ENCODE data around the gene PC. TPM values are rescaled to one million over a fixed set of nuclear protein-coding genes. Genes with fewer than 3 reads are reported as not detected.

Gene PC
- total and polyA plus RNA-seq, 2 experiments from 2014 or later: 47.4 to 78.1 TPM

DNA sequence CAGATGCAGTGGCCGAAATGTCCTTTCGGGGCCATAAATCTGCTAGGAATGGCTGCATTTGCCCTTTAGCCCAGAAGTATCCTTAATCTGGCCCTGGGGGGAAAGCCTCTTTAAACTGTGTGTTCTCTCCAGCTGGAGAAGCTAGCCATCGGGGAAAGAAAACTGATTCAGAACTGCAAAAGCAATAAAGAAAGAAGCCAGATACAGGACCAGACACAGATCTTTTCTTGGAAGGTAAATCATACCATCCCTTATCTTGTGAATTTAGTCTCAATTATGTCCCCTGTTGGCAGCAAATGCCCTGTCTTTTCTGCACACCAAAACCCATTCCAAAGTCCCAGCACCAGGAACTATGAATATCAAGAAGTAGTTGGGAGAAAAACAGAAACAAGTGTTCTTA lies 25.6 kb downstream of the PC start:
- no peaks in the 10 kb centered on the region for H3K27me3 ChIP-seq
- H3K79me2 ChIP-seq: no peaks in the 10 kb centered on the region
- 69% methylated on average over 3 of the region's 3 CpGs for WGBS (ENCODE audit: low lambda C conversion rate, missing lambda C conversion rate)
- no peaks in the 10 kb centered on the region for H3K9me3 ChIP-seq (ENCODE audit: low read depth)
- TF ChIP-seq EZH2 (IDR thresholded peaks at IDR 0.05; ENCODE audit: borderline replicate concordance) (no peak), EZH2phosphoT487 (IDR thresholded peaks at IDR 0.05; ENCODE audit: low read depth, severe bottlenecking, unreplicated experiment) (no peak)
- TF ChIP-seq, protein P1, sequence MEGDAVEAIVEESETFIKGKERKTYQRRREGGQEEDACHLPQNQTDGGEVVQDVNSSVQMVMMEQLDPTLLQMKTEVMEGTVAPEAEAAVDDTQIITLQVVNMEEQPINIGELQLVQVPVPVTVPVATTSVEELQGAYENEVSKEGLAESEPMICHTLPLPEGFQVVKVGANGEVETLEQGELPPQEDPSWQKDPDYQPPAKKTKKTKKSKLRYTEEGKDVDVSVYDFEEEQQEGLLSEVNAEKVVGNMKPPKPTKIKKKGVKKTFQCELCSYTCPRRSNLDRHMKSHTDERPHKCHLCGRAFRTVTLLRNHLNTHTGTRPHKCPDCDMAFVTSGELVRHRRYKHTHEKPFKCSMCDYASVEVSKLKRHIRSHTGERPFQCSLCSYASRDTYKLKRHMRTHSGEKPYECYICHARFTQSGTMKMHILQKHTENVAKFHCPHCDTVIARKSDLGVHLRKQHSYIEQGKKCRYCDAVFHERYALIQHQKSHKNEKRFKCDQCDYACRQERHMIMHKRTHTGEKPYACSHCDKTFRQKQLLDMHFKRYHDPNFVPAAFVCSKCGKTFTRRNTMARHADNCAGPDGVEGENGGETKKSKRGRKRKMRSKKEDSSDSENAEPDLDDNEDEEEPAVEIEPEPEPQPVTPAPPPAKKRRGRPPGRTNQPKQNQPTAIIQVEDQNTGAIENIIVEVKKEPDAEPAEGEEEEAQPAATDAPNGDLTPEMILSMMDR (IDR thresholded peaks at IDR 0.05; ENCODE audit: poor library complexity): no peak
- H3K36me3 ChIP-seq (replicated peaks; ENCODE audit: insufficient read depth, low read depth): no peaks in the 10 kb centered on the region
- H3K4me1 ChIP-seq (ENCODE audit: insufficient read depth): peaks cover 7% of the 10 kb centered on the region
- no peak overlapping the region for H3K4me2 ChIP-seq
- no peak for DNase-seq (ENCODE audit: low spot score)
- H4K20me1 ChIP-seq (ENCODE audit: insufficient read depth, poor library complexity, severe bottlenecking): no peaks in the 10 kb centered on the region
- H3K27ac ChIP-seq: no peak overlapping the region
- H2AFZ ChIP-seq: no peak overlapping the region
- no peak overlapping the region for H3K4me3 ChIP-seq
- no peaks in the 10 kb centered on the region for H3K9me2 ChIP-seq (replicated peaks; ENCODE audit: insufficient read depth)

DNA sequence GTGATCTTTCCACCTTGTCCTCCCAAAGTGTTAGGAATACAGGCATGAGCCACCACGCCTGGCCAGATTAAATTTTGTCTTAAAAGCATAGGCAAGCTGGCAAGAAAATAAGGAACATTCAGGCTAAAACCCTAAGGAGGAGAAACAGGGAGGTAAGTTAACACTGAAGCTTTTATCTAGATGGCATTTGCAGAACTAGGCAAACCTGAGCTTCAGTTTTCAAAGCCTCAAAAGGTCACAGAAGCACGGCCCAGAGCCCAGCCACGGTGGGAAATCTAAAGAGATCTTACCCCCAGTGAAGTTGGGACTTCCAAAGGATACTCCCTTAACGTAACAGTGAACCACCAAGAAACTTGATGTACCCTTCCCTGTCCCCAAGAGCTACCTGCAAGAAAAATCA lies 28.4 kb downstream of the PC start:
- H3K27ac ChIP-seq: no peak overlapping the region
- DNase-seq (ENCODE audit: low spot score): no peak

DNA sequence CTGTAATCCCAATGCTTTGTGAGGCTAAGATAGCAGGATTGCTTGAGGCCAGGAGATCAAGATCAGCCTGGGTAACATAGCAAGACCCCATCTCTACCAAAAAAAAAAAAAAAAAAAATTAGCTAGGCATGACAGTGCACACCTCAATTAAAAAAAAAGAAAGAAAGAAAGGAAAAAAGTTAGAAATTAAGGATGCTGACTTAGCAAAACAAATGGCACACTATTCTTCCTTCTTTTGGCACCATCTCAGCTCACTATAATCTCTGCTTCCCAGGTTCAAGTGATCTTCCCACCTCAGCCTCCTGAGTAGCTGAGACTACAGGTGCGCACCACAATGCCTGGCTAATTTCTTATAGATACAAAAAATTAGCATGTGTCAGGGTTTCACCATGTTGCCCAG lies 33.9 kb downstream of the PC start:
- H3K4me2 ChIP-seq: no peak overlapping the region

More for the DNA sequence above, 28.4 kb downstream of the PC start:
- H3K9me2 ChIP-seq (replicated peaks; ENCODE audit: insufficient read depth): no peaks in the 10 kb centered on the region
- no peak overlapping the region for H2AFZ ChIP-seq
- H4K20me1 ChIP-seq (ENCODE audit: insufficient read depth, poor library complexity, severe bottlenecking): no peaks in the 10 kb centered on the region
- no peaks in the 10 kb centered on the region for H3K36me3 ChIP-seq (replicated peaks; ENCODE audit: insufficient read depth, low read depth)
- no peaks in the 10 kb centered on the region for H3K27me3 ChIP-seq
- peaks cover 3% of the 10 kb centered on the region for H3K4me1 ChIP-seq (ENCODE audit: insufficient read depth)
- no peaks in the 10 kb centered on the region for H3K9me3 ChIP-seq (ENCODE audit: low read depth)
- TF ChIP-seq EZH2 (IDR thresholded peaks at IDR 0.05; ENCODE audit: borderline replicate concordance): no peak
- TF ChIP-seq EZH2phosphoT487 (IDR thresholded peaks at IDR 0.05; ENCODE audit: low read depth, severe bottlenecking, unreplicated experiment): no peak
- TF ChIP-seq, protein P1 (IDR thresholded peaks at IDR 0.05; ENCODE audit: poor library complexity): no peak
- H3K79me2 ChIP-seq: no peaks in the 10 kb centered on the region
- H3K4me3 ChIP-seq: no peak overlapping the region
- 46% methylated on average over 4 of the region's 4 CpGs for WGBS (ENCODE audit: low lambda C conversion rate, missing lambda C conversion rate)
- H3K4me2 ChIP-seq: no peak overlapping the region

More for the DNA sequence above, 33.9 kb downstream of the PC start:
- WGBS (ENCODE audit: low lambda C conversion rate, missing lambda C conversion rate): 100% methylated on average over 1 of the region's 1 CpG
- Histone ChIP-seq H2AFZ (no peak overlapping the region), H3K79me2 (no peaks in the 10 kb centered on the region), H3K4me1 (ENCODE audit: insufficient read depth) (no peaks in the 10 kb centered on the region), H3K9me3 (ENCODE audit: low read depth) (no peaks in the 10 kb centered on the region), H3K9me2 (replicated peaks; ENCODE audit: insufficient read depth) (no peaks in the 10 kb centered on the region), H4K20me1 (ENCODE audit: insufficient read depth, poor library complexity, severe bottlenecking) (no peaks in the 10 kb centered on the region), H3K36me3 (replicated peaks; ENCODE audit: insufficient read depth, low read depth) (no peaks in the 10 kb centered on the region), H3K4me3 (no peak overlapping the region), H3K27me3 (no peaks in the 10 kb centered on the region), H3K27ac (no peak overlapping the region)
- TF ChIP-seq, protein P1 (IDR thresholded peaks at IDR 0.05; ENCODE audit: poor library complexity): no peak
- TF ChIP-seq EZH2 (IDR thresholded peaks at IDR 0.05; ENCODE audit: borderline replicate concordance) (no peak), EZH2phosphoT487 (IDR thresholded peaks at IDR 0.05; ENCODE audit: low read depth, severe bottlenecking, unreplicated experiment) (no peak)
- no peak for DNase-seq (ENCODE audit: low spot score)

Measured in hepatocyte (in vitro differentiated cells).